Panc1 (cell line): Measurements from ENCODE around the gene ETNK2. TPM values are rescaled to one million over a fixed set of nuclear protein-coding genes. Genes with fewer than 3 reads are reported as not detected.

ENCODE experiments used
- ATAC-seq: fragments of 200-7000 bp; cut with Tn5 transposase; 2 replicates; pipeline ENCODE4 v1.9.1; 2020; ENCODE audit warnings: mild to moderate bottlenecking, moderate library complexity
- BruUV-seq: library from RNA; stranded (reverse); fragments of 400-500 nt; replicated peaks from 2 replicates; lab custom pipeline; 2021; lab: Mats Ljungman, UMichigan
- CTCF ChIA-PET: fragments of 300-600 bp; sonication (Branson Sonifier 250); formaldehyde crosslinking; loops from one replicate; lab custom pipeline; 2022; ENCODE audit warnings: antibody characterized with exemption; lab: Charles Lee
- POLR2A ChIA-PET: fragments of 300-600 bp; sonication (Branson Sonifier 250); formaldehyde crosslinking; loops from one replicate; lab custom pipeline; 2022; ENCODE audit warnings: antibody characterized with exemption; lab: Charles Lee
- DNase-seq: peaks from one replicate; pipeline ENCODE4 v3.0.0-alpha.2; 2010; ENCODE audit warnings: low read depth, low spot score
- H3K27ac ChIP-seq: 2 replicates; pipeline ENCODE4 v1.5.1; 2011; ENCODE audit warnings: mild to moderate bottlenecking, low read length, inconsistent platforms
- H3K27me3 ChIP-seq: fragments of 200-500 bp; sonication (Bioruptor generic); 2 replicates; pipeline ENCODE4 v1.6.0; 2014; ENCODE audit warnings: low read length, inconsistent platforms; ENCODE audit not compliant: control insufficient read depth, insufficient read depth
- H3K36me3 ChIP-seq: fragments of 200-500 bp; sonication (Bioruptor generic); 2 replicates; pipeline ENCODE4 v1.5.1; 2014; ENCODE audit warnings: inconsistent platforms, mild to moderate bottlenecking, low read length, moderate library complexity; ENCODE audit not compliant: control insufficient read depth, insufficient read depth
- H3K4me1 ChIP-seq: 2 replicates; pipeline ENCODE4 v1.5.1; 2011; ENCODE audit warnings: inconsistent platforms, mild to moderate bottlenecking, low read length, moderate library complexity; ENCODE audit not compliant: control insufficient read depth, insufficient read depth
- H3K4me3 ChIP-seq, 2 experiments: 2 replicates each; pipeline ENCODE4 v1.5.1; 2011 to 2012; ENCODE audit warnings: low read depth in 2 of 2, low read length in 2 of 2, mild to moderate bottlenecking in 2 of 2, inconsistent platforms in 1 of 2, moderate library complexity in 1 of 2
- H3K9me3 ChIP-seq: fragments of 200-500 bp; sonication (Bioruptor generic); 2 replicates; pipeline ENCODE4 v1.5.1; 2014; ENCODE audit warnings: low read depth, mild to moderate bottlenecking, inconsistent platforms, low read length, moderate library complexity; ENCODE audit not compliant: control insufficient read depth, insufficient read depth
- POLR2AphosphoS5 ChIP-seq: IDR thresholded peaks from 2 replicates; pipeline ENCODE4 v1.6.1; 2012; ENCODE audit warnings: mild to moderate bottlenecking, low read depth, low read length, moderate library complexity
- SIN3A ChIP-seq: IDR thresholded peaks from 2 replicates; pipeline ENCODE4 v1.6.1; 2012; ENCODE audit warnings: low read depth, mild to moderate bottlenecking, low read length, moderate library complexity, borderline replicate concordance; ENCODE audit not compliant: insufficient read depth
- TCF7L2 ChIP-seq: IDR thresholded peaks from 2 replicates; pipeline ENCODE4 v1.6.1; 2011; ENCODE audit warnings: mild to moderate bottlenecking, low read depth, low read length, inconsistent platforms
- in situ Hi-C: cut with HindIII; loops from 2 replicates; pipeline ENCODE4 v1.10.0; 2016; ENCODE audit warnings: low sequenced_read_pairs, low pct_unique_long_range_greater_than_20kb
- intact Hi-C: fragments of 100-400 bp; cut with micrococcal nuclease; formaldehyde crosslinking; loops from one replicate; pipeline ENCODE4 v1.10.0; 2022; ENCODE audit not compliant: unreplicated experiment
- total RNA-seq: library from RNA; stranded (reverse); gene quantifications from one replicate; pipeline ENCODE4 v1.2.1, GENCODE V29; 2021; ENCODE audit not compliant: unreplicated experiment
- TF ChIP-seq, protein P1 (sequence below): fragments of 450-650 bp; IDR thresholded peaks from 2 replicates; pipeline ENCODE4 v1.5.1; 2017; ENCODE audit warnings: mild to moderate bottlenecking
- TF ChIP-seq, protein P2 (sequence below), 2 experiments: IDR thresholded peaks; 2 replicates each; pipeline ENCODE4 v1.6.1; 2011 to 2012; ENCODE audit warnings: low read depth in 2 of 2, control low read depth in 1 of 2, low read length in 1 of 2, mild to moderate bottlenecking in 1 of 2, moderate library complexity in 1 of 2; ENCODE audit not compliant: insufficient read depth in 1 of 2

Gene ETNK2
- total RNA-seq, 1 experiment from 2014 or later = 6.7 TPM

DNA sequence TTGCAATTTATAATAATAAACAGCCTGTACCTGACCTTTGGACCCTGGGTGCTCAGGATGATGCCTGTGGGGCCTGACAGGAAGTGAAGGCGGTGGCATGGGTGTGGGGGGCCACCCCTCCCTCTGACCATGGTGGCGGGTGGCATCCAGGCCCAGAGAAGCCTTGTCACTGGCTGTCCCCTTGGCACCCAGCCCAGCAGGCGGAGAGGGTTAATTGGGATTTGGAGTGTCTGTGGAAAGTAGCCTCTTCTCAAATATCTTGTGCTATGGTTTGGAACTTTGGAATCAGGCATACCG is 58.5 kb downstream of the ETNK2 start:
- BruUV-seq = no TSS peak
- ATAC-seq = no peak
- intact Hi-C loops (no loop called here), in situ Hi-C loops (no loop called here)
- Histone ChIP-seq H3K27me3 (no peaks in the 10 kb centered on the region), H3K36me3 (no peaks in the 10 kb centered on the region), H3K9me3 (no peaks in the 10 kb centered on the region), H3K4me3 (no peak overlapping the region), H3K4me1 (peaks cover 36% of the 10 kb centered on the region), H3K27ac (no peak overlapping the region; the same call in 1 of the 2 replicates)
- POLR2A ChIA-PET = no interaction called here
- DNase-seq = no peak
- CTCF ChIA-PET = no interaction called here
- TF ChIP-seq, protein P1, sequence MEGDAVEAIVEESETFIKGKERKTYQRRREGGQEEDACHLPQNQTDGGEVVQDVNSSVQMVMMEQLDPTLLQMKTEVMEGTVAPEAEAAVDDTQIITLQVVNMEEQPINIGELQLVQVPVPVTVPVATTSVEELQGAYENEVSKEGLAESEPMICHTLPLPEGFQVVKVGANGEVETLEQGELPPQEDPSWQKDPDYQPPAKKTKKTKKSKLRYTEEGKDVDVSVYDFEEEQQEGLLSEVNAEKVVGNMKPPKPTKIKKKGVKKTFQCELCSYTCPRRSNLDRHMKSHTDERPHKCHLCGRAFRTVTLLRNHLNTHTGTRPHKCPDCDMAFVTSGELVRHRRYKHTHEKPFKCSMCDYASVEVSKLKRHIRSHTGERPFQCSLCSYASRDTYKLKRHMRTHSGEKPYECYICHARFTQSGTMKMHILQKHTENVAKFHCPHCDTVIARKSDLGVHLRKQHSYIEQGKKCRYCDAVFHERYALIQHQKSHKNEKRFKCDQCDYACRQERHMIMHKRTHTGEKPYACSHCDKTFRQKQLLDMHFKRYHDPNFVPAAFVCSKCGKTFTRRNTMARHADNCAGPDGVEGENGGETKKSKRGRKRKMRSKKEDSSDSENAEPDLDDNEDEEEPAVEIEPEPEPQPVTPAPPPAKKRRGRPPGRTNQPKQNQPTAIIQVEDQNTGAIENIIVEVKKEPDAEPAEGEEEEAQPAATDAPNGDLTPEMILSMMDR = no peak
- TF ChIP-seq SIN3A (no peak), POLR2AphosphoS5 (no peak), TCF7L2 (no peak)
- TF ChIP-seq, protein P2, sequence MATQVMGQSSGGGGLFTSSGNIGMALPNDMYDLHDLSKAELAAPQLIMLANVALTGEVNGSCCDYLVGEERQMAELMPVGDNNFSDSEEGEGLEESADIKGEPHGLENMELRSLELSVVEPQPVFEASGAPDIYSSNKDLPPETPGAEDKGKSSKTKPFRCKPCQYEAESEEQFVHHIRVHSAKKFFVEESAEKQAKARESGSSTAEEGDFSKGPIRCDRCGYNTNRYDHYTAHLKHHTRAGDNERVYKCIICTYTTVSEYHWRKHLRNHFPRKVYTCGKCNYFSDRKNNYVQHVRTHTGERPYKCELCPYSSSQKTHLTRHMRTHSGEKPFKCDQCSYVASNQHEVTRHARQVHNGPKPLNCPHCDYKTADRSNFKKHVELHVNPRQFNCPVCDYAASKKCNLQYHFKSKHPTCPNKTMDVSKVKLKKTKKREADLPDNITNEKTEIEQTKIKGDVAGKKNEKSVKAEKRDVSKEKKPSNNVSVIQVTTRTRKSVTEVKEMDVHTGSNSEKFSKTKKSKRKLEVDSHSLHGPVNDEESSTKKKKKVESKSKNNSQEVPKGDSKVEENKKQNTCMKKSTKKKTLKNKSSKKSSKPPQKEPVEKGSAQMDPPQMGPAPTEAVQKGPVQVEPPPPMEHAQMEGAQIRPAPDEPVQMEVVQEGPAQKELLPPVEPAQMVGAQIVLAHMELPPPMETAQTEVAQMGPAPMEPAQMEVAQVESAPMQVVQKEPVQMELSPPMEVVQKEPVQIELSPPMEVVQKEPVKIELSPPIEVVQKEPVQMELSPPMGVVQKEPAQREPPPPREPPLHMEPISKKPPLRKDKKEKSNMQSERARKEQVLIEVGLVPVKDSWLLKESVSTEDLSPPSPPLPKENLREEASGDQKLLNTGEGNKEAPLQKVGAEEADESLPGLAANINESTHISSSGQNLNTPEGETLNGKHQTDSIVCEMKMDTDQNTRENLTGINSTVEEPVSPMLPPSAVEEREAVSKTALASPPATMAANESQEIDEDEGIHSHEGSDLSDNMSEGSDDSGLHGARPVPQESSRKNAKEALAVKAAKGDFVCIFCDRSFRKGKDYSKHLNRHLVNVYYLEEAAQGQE (IDR thresholded peaks at IDR 0.05; ENCODE audit: insufficient read depth in 1 of 2, low read depth in 2 of 2, low read length in 1 of 2) = no peak

DNA sequence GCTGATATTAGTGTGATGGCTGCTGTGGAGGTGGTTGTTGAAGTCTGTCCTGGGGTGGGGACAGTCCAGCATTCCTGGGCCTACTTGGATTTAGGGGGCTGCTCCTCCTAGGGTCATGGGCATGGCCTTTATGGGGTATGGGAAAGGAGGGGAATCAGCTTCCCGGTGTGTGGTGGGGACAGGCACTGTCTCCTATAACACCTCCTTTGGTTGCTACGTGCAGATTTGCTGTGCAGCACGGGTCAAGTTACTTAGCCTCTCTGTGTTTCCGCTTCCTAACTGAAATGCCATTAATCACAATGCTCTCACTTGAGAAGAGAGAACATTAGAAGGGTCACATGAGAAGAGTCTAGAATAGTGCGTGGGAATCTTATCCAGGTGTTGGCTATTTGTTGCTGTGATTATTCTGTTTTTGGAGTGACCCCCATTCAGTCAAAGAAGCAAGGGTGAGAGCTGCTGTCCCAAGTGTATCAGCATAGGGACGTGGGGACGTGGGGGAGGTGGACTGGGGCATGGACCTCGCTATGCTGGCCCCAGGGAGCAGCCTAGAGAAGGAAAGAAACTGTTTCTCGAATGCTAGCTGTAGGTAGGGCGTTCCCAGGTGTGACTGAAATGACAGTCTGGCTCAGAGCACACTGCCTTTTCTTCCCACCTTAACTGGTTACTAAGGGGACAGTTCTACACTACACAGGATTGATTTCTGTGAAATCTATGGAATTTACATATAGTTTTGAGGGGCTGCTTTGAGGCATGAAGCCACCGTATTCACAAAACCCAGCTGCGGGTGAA is 59.0 kb downstream of the ETNK2 start:
- CTCF ChIA-PET = no interaction called here

More for the DNA sequence above, 59.0 kb downstream of the ETNK2 start:
- BruUV-seq = no TSS peak
- H3K4me1 ChIP-seq = peaks cover 41% of the 10 kb centered on the region
- no peak overlapping the region for H3K27ac ChIP-seq
- H3K36me3 ChIP-seq = no peaks in the 10 kb centered on the region
- no peak overlapping the region for H3K4me3 ChIP-seq
- intact Hi-C loops = no loop called here
- in situ Hi-C loops = no loop called here
- H3K9me3 ChIP-seq = no peaks in the 10 kb centered on the region
- no peak for ATAC-seq
- H3K27me3 ChIP-seq = no peaks in the 10 kb centered on the region
- TF ChIP-seq, protein P1 = no peak
- TF ChIP-seq, protein P2 (IDR thresholded peaks at IDR 0.05; ENCODE audit: insufficient read depth in 1 of 2, low read depth in 2 of 2, low read length in 1 of 2) = no peak
- TF ChIP-seq POLR2AphosphoS5 = no peak
- DNase-seq = no peak
- POLR2A ChIA-PET = interaction anchor here (0.5 kb wide), 1 partner anchor 33 kb away, joined by 11 read pairs; no protein-coding TSS in a partner anchor
